SU-DHL-6 (cell line): ENCODE measurements around the gene H2AZ2.

Experiments
- CTCF ChIP-seq: fragments of 200-600 bp; sonication (generic); IDR thresholded peaks from one replicate; pipeline ENCODE4 v1.5.1; 2017; ENCODE audit warnings: antibody characterized with exemption, mild to moderate bottlenecking, low read length, moderate library complexity; ENCODE audit not compliant: insufficient read depth, poor library complexity, severe bottlenecking
- EZH2phosphoT487 ChIP-seq: fragments of 200-600 bp; sonication (generic), shearing (Covaris generic); conservative IDR thresholded peaks from 2 replicates; pipeline ENCODE4 v1.6.1; 2018; ENCODE audit warnings: mild to moderate bottlenecking, antibody characterized with exemption, low read length, moderate library complexity, mixed read lengths

- TF ChIP-seq CTCF (no peak), EZH2phosphoT487 (no peak)
Measured at GRCh38 chr7:44852590-44852989, 4.7 kb upstream of the H2AZ2 start.
